Putamen (tissue), 1 donor: ENCODE measurements around the gene MT1B.

Experiments
- DNase-seq: peaks from one replicate; pipeline ENCODE4 v3.0.0-alpha.2; 2016; ENCODE audit warnings: low spot score

MT1B gene

DNA sequence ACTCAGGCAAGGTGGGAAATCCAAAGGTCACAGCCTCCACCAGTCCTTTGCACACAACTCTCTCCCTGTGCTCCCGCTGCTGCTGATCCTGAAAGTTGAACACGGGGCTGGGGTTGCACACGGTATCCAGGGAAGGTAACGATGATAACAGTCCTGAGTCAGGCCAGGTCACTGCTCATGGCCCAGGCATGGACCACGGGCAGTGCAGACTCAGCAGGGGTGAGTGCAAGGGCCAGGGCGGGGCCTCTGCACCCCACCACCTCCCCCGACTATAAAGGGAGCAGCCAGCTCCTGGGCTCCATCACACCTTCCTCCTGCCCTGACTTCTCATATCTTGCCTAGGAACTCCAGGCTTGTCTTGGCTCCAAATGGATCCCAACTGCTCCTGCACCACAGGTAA lies at the start of gene MT1B:
Gene MT1B, plus strand, starts transcription at position 301 of the 400 bp plus-strand sequence. Its CDS starts 68 bp downstream, at position 369.
- no peak for DNase-seq

DNA sequence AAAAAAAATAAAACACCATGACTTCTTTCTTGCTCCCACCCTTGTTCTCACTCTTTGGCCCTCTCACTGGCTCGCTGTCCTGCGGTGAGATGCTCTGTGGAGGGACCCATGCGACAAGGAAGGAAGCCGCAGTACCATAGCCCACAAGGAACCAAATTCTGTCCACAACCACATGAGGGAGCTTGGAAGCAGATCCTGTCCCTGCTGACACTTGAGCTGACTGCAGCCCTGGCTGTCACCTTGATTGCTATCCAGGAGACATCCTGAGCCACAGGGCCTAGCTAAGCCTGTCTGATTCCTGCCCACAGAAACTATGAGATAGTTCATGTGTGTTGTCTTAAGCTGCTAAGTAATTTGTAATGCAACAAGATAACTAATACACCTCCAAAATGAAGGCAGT lies 48.1 kb upstream of the MT1B start:
- DNase-seq = no peak

DNA sequence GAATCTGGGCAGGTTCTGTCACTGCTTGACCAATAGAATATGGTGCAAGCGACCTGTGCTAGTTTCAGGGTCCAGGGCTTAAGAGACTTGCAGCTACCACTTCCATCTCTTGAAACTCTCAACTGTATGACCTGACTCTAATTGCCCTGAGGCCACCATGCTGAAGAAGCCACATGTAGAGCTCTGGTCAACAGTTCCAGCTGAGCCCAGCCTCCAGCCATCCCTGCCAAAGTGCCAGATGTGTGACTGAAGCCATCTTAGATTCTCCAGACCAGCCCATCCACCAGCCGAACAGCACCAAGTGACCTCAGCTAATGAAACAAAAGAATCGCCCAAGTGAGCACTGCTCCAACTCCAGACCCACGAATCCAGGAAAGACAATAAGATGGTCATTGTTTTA lies 46.7 kb upstream of the MT1B start:
- DNase-seq = no peak

DNA sequence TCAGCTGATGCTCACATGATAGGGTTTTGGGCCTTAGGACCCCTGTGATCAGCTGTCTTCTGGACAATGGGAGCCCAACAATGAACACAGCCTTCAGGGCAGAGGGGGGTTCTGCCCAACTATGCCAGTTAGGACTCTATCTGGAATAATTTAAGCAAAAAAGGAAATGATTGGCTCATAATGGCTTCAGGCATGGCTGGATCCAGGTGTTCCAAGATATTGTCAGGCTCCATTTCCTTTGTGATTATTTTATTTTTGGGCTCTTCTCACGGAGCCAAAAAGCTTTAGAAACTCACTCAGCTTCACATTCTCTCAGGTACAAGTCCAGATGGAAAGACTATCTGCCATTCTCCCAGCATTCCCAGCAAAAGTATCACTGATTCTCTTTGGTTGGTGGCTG lies 46.2 kb upstream of the MT1B start:
- no peak for DNase-seq

DNA sequence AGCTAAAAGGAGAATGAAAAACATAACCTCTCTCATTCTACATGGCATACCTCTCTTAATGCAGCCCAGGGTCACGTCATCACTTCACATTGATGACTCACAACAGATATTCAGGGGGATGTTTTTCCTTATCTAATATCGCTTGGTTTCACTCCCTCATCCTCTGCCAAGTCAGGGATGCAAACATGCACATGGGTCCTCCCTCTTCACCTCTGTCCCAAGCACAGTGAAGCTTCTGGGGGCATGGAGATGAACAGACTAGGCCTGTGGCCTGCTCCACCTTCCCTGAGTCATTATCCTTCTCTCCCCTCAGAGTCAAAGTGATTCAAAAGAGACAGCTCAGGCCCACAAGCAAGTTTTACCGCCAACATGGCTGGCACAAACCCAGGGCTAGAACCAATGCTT lies 45.6 kb upstream of the MT1B start:
- no peak for DNase-seq

DNA sequence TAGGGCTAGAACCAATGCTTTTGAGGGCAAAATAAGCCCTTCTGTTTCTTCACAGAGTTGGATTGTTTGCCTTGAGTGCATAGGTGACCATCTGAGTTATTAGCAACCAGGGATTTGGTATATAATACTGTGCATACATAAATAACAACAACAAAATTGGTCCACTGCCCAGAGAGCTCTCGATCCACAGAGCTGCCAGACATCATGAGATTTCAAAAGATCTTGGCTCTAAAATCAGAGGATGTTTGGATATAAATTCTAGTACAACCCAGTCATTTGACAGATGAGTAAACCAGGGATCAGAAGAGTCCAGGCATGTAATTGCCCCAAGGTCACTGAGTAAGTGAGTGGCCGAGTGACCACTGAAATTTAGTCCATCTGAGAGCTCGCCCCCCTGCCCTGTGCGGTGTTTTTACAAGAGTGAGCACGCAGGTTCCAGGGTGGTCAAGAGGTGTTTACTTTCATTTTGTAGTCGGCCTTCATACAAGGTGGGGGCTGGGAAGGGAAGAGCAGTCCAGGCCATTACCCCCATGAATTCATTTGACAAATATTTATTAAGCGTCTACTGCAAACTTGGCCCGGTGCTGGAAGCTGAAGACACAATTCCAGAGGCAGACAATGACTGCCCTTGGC lies 45.1 kb upstream of the MT1B start:
- no peak for DNase-seq

DNA sequence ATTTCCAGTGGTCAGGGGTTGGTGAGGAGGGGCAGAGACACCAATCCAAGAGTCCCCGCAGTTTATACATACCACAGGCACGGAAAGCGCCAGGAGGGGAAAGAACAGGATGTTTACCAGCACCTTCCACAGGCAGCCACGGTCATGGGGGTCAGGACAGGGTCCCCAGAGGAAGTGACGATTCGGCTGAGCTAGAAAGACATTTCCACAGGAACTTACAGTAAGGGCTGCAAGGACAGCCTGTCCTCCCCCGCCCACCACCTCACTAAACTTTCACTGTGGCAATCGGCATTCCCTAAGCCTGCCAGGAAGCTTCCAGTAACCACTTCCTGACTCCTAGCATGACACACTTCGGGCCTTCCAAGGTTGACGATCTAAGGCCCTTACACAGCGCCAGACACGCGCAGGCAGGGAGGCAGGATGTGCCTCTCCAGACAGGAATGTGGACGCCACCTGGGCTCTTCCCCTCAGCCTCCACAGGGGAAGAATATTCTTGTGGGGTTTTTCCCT lies 44.5 kb upstream of the MT1B start:
- DNase-seq = no peak

DNA sequence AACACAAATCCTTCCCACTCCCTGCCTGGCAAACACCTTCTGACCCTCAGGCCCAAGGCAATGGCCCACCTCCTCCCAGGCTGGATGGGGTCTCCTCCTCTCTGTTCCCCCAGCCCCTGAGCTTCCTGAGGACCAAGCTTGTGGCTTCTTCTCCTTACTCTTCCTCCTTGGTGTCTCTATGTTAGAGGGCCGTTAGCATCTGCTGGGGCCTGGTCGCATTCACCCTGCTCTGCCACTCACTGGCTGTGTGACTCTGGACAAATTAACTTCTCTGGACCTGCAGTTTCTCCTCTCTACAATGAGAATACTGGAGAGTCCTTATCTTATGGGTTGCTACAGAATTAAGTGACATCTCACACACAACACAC lies 44.0 kb upstream of the MT1B start:
- no peak for DNase-seq

DNA sequence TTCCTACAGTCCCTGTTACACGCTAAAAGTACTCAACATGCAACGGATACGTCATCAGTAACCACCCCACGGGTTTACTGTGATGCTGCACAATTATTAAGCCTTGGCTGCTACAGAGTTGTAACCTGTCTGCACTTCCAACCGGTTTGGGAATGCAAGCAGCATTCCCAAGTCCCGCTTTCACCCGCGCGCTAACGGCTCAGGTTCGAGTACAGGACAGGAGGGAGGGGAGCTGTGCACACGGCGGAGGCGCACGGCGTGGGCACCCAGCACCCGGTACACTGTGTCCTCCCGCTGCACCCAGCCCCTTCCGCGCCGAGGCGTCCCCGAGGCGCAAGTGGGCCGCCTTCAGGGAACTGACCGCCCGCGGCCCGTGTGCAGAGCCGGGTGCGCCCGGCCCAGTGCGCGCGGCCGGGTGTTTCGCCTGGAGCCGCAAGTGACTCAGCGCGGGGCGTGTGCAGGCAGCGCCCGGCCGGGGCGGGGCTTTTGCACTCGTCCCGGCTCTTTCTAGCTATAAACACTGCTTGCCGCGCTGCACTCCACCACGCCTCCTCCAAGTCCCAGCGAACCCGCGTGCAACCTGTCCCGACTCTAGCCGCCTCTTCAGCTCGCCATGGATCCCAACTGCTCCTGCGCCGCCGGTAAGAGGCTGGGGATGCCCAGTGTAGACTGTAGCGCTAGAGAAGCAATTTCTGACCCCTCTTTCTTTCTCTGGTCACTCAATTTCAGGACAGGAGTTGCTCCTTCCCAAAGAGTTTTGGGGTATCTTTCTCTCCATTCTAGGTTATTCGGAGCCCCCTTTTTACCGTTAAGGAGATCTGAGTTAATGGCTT lies 43.4 kb upstream of the MT1B start, which contains the start of gene MT2A:
Gene MT2A, plus strand, starts transcription at position 542 of the 833 bp plus-strand sequence. Its CDS starts 72 bp downstream, at position 614.
- peak; percentile 93 for DNase-seq

DNA sequence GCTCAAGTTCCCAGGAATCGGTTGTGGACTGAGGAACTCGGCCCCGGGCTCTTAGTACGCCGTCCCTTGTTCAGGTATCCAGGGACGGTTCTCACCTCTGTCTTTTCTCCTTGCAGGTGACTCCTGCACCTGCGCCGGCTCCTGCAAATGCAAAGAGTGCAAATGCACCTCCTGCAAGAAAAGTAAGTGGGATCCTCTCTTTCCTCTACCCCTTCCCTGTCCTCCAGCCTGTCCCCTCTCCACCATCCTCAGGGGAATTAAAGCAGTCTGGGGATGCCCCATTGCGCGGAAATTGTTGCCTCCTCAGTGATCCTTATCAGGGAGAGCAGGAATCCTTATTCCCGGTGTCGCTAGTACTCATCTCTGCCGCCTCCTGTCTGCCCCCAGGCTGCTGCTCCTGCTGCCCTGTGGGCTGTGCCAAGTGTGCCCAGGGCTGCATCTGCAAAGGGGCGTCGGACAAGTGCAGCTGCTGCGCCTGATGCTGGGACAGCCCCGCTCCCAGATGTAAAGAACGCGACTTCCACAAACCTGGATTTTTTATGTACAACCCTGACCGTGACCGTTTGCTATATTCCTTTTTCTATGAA lies 42.7 kb upstream of the MT1B start:
- no peak for DNase-seq

DNA sequence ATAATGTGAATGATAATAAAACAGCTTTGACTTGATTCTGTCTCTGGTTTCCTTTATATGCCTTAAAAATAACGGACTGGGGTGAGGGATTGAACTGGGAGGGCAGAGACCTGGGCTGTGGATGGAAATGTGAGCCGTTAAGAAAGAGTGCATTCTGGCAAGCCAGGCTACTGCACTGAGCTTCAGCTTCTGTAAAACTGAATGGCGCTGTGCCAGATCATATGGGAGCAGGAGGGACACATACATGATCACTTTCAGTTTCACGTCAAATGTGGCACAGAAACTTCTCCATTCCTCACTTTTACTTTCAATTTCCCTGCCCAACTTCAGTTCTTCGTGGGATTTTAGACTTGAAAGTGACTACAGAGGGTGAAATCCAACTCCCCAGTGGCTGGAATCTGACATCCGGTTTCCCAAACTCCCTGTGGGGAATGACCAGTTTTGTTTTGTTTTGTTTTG lies 42.2 kb upstream of the MT1B start:
- DNase-seq = no peak

DNA sequence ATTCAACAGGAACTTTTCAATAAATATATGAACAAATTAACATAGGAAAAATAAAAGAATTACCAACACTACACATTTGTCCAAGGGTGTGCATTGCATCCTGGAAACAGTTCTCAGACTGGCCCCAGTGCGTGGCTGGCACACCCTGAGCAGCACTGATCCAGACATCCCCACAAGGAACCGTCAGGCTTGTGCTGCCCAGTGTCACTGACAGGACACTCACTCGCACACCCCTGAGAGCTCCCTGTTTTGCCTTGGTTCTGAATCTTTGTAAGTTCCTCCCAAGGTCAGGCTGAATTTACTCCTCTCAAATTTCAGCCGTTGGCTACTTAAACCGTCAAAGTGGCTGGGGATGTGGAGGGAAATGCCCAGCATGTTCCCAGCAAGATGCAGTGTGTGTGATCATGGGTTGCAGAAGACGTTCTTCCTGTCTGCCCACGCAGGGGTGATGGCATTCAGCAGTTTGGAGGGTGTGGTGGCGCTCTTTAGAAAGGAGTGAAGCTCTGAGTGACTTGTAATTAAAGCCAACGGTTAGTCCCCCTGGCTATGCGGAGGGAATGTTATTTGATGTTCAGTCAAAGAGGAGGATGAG lies 41.6 kb upstream of the MT1B start:
- DNase-seq = no peak

DNA sequence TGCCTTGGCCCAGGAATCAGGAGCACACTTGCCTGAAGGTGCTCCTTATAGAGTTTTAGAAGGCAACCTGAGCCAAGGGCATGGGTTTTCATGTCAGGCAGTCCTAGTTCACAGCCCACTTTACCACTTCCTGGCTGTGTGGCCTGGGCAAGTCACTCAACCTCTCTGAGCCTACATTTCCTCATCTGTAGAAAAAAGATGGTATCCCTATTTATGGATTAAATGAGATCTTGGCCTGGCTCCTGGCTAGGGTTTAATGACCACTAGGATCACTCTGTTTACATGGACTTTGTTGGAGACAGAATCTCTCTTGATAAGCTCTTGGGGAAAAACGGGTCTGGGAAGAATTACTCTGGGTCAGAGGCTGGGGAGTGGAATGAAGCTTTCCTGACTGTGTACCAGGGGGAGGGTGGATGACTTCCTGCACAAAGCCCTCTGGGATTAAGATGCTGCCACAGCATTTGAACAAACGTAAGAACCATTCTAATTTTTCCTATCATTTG lies 41.0 kb upstream of the MT1B start:
- no peak for DNase-seq

DNA sequence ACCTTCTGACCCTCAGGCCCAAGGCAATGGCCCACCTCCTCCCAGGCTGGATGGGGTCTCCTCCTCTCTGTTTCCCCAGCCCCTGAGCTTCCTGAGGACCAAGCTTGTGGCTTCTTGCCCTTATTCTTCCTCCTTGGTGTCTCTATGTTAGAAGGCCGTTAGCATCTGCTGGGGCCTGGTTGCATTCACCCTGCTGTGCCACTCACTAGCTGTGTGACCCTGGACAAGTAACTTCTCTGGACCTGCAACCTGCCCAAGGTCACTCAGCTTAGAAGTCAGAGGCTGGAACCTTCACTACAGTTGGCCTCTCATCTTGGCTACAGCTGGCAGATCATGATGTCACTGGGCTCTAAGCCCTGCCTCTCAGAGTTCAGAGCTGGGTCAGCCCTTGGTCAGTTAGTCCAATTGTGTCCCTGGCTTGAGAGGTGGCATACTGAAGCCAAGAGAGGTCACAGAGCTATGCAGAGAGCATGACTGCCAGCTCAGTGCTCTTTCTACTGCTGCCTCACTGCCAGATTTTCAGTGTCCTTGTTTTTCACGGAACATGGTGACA lies 40.3 kb upstream of the MT1B start:
- no peak for DNase-seq

DNA sequence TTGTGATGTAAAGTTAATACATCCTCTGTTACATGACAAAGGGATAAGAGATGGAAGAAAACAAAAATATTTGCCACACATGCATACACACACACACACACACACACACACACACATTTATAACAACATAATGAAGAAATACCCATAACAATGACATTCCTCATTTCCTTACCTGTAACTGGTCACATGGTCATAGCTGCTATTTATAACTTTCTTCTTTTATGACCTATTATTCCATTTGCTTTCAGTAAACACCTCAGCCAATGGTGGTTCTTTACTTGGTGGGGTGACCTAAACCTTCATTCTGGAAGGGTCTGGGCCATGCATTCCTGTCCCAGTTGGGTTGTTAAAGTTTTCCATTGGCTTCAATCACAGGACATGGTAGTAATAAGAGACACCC lies 38.0 kb upstream of the MT1B start:
- DNase-seq = no peak

DNA sequence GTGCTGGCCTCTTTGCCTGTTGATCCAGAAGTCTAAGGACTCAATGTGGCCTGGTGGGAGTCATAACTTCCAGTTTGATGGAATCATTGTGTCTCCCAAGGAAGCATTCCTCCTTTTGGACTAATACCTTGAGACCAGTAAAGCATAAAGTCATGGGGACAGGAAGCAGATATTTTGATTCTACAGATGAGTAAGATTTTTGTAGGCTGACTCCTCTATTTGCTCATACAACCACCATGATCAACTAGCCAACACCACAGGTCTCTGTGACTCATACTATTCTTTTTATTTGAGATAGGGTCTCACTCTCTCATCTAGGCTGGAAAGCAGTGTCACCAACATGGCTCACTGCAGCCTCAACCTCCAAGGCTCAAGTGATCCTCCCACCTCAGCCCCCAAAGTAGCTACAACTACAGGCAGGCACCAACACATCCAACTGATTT lies 37.1 kb upstream of the MT1B start:
- DNase-seq = no peak

DNA sequence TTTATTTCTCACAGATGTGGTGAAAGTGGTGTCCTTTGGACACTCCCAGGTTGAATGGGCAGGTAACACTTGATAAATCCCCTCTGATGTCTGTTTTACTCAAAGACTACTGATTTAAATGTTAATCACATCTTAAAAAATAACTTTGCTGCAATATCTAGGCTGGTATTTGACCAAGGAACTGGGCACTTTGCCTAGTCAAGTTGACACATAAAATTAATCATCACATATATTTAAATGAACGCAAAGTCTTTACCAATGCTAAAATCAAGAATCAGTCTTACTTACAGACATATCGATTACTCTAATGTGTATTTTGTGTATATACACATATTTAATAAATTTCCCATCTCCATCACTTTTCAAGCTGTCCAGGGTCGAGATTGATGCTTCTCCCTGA lies 36.3 kb upstream of the MT1B start:
- no peak for DNase-seq

DNA sequence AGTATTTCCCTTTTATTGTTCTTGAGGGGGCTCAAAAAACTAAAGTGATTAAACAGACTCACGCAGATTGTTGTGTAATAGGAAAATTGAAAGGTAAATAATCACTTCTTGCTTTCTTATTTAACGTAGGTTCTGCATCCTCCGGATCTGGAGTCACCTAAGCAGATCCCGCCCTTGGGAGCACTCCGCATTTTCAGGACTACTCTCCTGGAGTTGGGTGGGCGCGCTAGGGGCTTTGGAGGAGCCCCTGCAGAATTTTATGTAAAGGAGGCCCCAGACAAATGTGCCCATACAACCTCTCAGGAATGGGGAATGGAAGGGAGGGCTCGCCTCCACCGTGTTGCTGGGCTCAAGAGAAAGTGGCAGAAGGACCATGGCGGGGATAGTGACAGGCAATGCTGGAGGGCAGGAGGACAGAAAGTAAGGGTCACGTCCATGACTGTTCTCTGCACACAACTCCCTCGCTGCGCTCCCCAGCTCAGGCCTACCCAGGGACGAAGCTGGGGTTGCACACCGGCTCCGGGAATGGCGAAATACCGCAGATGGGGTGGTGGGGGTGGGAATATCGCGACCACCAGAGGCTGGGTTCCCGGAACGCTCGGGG lies 35.0 kb upstream of the MT1B start:
- DNase-seq = no peak

DNA sequence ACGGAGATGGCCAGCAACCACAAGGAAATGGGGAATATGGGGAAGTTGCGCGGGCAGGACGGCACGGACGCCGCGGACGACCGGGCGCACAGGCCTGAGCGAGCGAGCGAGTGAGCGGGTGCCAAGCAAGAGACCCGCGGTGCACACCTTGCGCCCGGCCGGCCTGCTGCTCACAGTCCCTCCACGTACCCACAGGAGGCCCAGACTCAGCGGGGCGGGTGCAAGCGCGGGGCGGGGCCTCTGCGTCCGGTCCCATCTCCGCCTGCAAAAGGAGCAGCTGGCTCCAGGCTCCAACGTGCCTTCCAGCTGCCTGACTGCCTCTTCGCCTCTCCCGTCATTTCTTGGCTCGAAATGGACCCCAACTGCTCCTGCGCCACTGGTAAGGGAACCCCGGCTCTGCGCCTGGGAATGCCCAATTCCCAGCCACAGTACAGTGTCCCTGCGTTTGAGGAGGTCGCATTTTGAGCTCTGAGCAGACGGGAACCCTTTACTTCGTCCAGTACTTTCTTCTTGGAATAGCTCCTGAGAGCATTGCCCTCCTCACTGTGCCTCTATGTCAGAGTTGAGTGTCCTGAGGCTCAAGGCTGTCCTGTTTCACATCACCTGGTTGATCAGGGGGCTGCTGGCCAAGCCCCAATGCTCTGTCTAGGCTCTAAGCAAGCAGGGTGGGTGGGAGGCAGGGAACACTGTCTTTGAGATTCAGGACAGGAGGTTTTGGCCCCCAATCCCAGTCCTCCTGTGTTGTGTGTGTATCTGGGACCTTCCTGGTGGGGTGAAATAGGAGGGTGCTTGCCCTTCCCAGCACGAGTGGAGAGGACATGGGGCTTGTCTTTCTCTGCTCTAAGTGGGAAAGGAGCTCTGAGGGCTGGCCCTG lies 34.2 kb upstream of the MT1B start:
- no peak for DNase-seq

DNA sequence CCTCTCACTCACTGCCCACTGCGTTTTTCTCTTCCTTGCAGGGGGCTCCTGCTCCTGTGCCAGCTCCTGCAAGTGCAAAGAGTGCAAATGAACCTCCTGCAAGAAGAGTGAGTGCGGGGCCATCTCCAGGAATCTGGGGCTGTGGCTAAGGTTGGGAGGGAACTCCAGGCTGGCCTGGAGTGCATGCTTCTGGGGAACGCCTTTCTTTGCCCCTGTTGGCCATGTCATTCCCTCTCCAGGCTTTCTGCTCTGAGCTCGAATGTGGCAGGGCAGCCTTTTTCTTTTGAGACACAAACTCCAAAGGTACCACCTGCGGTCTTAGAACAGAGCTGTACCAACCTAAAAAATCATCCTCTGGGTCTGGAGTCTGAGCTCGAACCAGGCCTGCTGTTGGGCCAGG lies 33.5 kb upstream of the MT1B start:
- DNase-seq = no peak
